Keratinocyte (primary cell): ENCODE data around the gene CACNA1E.

Experiments used
- CTCF ChIP-seq, 3 experiments: IDR thresholded peaks in 1 of 3; conservative IDR thresholded peaks in 1 of 3; optimal IDR thresholded peaks in 1 of 3; 2 replicates in 2 of 3; 3 replicates in 1 of 3; pipeline versions ENCODE3 to v1.5.1; 2011; ENCODE audit warnings: low read length in 3 of 3, mild to moderate bottlenecking in 3 of 3, moderate library complexity in 2 of 3, control low read depth in 1 of 3, inconsistent platforms in 1 of 3; ENCODE audit not compliant: insufficient read depth in 2 of 3; ENCODE audit errors: extremely low read depth in 1 of 3
- EZH2 ChIP-seq: IDR thresholded peaks from one replicate; pipeline ENCODE4 v1.6.1; 2012; ENCODE audit warnings: inconsistent platforms, mild to moderate bottlenecking, low read length, moderate library complexity

- TF ChIP-seq CTCF (optimal IDR thresholded peaks at IDR 0.05 in 1 of 3, IDR thresholded peaks at IDR 0.05 in 1 of 3, conservative IDR thresholded peaks at IDR 0.05 in 1 of 3; ENCODE audit: extremely low read depth in 1 of 3, insufficient read depth in 2 of 3, low read length in 3 of 3), result no peak
- TF ChIP-seq EZH2, result no peak
Measured at GRCh38 chr1:181601186-181601950, 118.1 kb downstream of the CACNA1E start.
